HL-60 (cell line): ENCODE measurements around the gene PCYT1A.
"Not testable (repeated sequence)": the region's sequence is repeated elsewhere in the genome, so short reads cannot be mapped to it uniquely, and the experiment has no call there.

Experiments used
- DNase-seq, 2 experiments: peaks; one replicate each; pipeline ENCODE4 v3.0.0-alpha.2; 2010 to 2020; ENCODE audit warnings: low read depth in 1 of 2, low spot score in 1 of 2
- H3K27ac ChIP-seq: fragments of 250-450 bp; sonication (Bioruptor Pico); replicated peaks from 2 replicates; pipeline ENCODE4 v1.5.1; 2020; ENCODE audit warnings: mild to moderate bottlenecking, moderate library complexity
- H3K27me3 ChIP-seq: fragments of 250-450 bp; sonication (Bioruptor Pico); 2 replicates; pipeline ENCODE4 v1.5.1; 2021; ENCODE audit warnings: mild to moderate bottlenecking, moderate library complexity; ENCODE audit not compliant: insufficient read depth, poor library complexity, severe bottlenecking
- H3K4me3 ChIP-seq: replicated peaks from 2 replicates; pipeline ENCODE4 v1.5.1; 2011; ENCODE audit warnings: mild to moderate bottlenecking, control low read depth, low read length; ENCODE audit not compliant: insufficient read depth
- GABPA ChIP-seq: IDR thresholded peaks from 2 replicates; pipeline ENCODE4 v1.6.1; 2012; ENCODE audit warnings: low read depth
- POLR2AphosphoS5 ChIP-seq: IDR thresholded peaks from 2 replicates; pipeline ENCODE4 v1.6.1; 2012; ENCODE audit warnings: low read depth
- REST ChIP-seq: IDR thresholded peaks from 2 replicates; pipeline ENCODE4 v1.6.1; 2012; ENCODE audit warnings: low read depth; ENCODE audit not compliant: insufficient replicate concordance
- SPI1 ChIP-seq: IDR thresholded peaks from 2 replicates; pipeline ENCODE4 v1.6.1; 2012; ENCODE audit warnings: low read depth, mild to moderate bottlenecking, borderline replicate concordance
- TF ChIP-seq, protein P1 (sequence below): IDR thresholded peaks from one replicate; pipeline ENCODE4 v1.5.1; 2011; ENCODE audit warnings: low read length, control low read depth, inconsistent platforms; ENCODE audit not compliant: insufficient read depth

Gene PCYT1A

DNA sequence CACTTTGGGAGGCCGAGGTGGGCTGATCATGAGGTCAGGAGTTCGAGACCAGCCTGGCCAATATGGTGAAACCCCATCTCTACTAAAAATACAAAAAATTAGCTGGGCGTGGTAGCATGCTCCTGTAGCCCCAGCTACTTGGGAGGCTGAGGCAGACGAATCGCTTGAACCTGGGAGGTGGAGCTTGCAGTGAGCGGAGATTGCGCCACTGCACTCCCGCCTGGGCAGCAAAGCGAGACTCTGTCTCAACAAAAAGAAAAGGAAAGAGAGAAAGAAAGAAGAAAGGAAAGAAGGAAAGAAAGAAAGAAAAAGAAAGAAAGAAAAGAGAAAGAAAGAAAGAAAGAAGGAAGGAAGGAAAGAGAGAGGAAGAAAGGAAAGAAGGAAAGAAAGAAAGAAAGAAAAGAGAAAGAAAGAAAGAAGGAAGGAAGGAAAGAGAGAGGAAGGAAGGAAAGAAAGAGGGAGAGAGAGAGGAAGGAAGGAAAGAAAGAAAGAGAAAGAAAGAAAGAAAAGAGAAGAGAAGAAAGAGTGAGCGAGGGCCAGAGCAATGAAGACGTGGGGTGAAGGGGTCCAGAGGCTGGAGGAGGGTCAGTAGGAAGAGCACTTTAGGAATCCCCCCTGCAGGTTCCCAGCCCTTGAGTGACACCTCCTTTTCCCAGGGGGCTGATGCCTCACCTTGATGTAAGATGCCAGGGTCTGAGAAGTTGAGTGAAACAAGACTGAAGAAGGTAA lies 77.4 kb downstream of the PCYT1A start:
- H3K27ac ChIP-seq, H3K27me3 ChIP-seq, DNase-seq, H3K4me3 ChIP-seq: not testable (repeated sequence)

DNA sequence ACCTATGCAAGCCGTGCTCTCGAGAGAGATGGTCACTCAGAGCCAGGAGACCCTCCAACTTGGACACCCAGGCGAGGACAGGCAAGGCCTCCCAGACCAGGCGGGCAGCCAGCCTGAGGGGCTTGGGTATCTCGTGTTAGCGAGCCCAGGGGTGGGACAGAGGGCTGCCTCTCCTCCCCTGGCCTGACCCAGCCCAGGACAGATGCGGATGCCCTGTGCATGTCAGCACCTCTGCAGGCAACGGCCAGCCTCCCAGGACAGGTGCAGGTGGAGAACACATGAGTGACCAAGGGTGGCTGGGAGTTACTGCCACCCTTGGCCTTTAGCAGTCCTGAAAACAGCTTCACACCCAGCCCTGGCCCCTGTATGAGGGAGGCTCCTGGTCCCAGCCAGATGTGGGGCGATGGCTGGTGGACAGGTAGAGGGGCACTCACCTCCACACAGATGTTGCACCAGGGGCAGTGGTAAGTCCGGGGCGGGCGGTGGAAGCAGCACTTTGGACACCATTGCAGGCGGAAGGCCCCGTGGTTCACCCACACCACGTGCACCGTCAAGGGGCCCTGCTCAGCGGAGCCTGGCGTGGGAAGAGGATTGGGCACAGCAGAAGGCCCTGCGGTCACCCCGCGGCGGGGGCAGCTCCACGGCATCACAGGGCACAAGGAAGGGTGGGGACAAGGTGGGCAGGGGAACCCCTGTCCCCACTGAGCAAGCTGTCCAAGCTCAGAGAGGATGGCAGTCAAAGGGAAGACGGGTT lies 78.4 kb downstream of the PCYT1A start:
- Histone ChIP-seq H3K27ac (no peak overlapping the region), H3K4me3 (no peak overlapping the region), H3K27me3 (no peaks in the 10 kb centered on the region)
- no peak for DNase-seq
- TF ChIP-seq POLR2AphosphoS5 = no peak
- TF ChIP-seq, protein P1, sequence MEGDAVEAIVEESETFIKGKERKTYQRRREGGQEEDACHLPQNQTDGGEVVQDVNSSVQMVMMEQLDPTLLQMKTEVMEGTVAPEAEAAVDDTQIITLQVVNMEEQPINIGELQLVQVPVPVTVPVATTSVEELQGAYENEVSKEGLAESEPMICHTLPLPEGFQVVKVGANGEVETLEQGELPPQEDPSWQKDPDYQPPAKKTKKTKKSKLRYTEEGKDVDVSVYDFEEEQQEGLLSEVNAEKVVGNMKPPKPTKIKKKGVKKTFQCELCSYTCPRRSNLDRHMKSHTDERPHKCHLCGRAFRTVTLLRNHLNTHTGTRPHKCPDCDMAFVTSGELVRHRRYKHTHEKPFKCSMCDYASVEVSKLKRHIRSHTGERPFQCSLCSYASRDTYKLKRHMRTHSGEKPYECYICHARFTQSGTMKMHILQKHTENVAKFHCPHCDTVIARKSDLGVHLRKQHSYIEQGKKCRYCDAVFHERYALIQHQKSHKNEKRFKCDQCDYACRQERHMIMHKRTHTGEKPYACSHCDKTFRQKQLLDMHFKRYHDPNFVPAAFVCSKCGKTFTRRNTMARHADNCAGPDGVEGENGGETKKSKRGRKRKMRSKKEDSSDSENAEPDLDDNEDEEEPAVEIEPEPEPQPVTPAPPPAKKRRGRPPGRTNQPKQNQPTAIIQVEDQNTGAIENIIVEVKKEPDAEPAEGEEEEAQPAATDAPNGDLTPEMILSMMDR = no peak
- no peak for TF ChIP-seq REST
- TF ChIP-seq SPI1 = no peak
- no peak for TF ChIP-seq GABPA

DNA sequence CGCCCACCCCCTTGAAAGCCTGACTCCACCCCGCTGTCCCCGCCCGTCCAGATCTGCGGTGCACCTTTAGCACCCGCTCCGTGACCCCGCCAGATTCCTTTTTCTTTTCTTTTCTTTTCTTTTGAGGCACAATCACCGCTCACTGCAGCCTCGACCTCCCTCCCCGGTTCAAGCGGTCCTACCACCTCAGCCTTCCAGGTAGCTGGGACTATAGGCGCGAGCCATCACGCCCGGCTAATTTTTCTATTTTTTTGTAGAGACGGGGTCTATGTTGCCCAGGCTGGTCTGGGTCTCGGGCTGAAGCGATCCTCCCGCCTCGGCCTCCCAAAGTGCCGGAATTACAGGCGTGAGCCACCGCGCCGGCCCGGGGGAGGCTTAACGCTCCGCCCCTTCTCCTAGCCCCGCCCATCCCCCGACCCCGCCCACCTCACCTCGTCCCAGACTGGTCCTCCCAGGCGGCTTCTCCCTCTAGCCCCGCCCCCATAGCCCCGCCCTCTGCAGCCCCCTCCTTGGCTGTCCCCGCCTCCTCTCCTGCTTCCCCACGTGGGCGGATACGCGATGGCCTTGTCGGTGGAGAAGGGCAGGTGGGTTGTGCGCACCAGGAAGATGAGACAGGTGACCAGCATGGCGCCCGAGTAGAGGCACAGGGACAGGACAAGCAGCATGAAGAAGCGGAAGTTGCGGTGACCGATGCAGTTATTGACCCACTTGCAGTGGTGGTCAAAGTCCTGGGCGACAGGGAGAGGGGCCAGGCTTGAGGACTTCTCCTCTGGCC lies 79.5 kb downstream of the PCYT1A start:
- no peaks in the 10 kb centered on the region for H3K27me3 ChIP-seq
- H3K4me3 ChIP-seq = peak overlapping the region; percentile 28
- DNase-seq = no peak
- H3K27ac ChIP-seq = no peak overlapping the region
- TF ChIP-seq, protein P1 = no peak
- no peak for TF ChIP-seq REST
- TF ChIP-seq POLR2AphosphoS5 = no peak
- TF ChIP-seq GABPA = no peak
- TF ChIP-seq SPI1 = no peak
